ENCODE measurements around the gene IFIH1. TPM values are rescaled to one million over a fixed set of nuclear protein-coding genes. Genes with fewer than 3 reads are reported as not detected.

Gene IFIH1
- total RNA-seq, 1 experiment from 2014 or later = not detected

GRCh38 chr2:162232027-162232426 is 86.5 kb downstream of the IFIH1 start:
- DNase-seq = no peak
- no peaks in the 10 kb centered on the region for H3K27me3 ChIP-seq
- H3K9me3 ChIP-seq (replicated peaks) = no peaks in the 10 kb centered on the region
- no peaks in the 10 kb centered on the region for H3K4me1 ChIP-seq
- no peak overlapping the region for H3K4me3 ChIP-seq
- no peak overlapping the region for H3K27ac ChIP-seq
- H3K36me3 ChIP-seq = no peaks in the 10 kb centered on the region

GRCh38 chr2:162230761-162231160 is 87.7 kb downstream of the IFIH1 start:
- Histone ChIP-seq H3K36me3 (no peaks in the 10 kb centered on the region), H3K27ac (no peak overlapping the region), H3K9me3 (replicated peaks) (no peaks in the 10 kb centered on the region), H3K4me1 (no peaks in the 10 kb centered on the region), H3K4me3 (no peak overlapping the region), H3K27me3 (no peaks in the 10 kb centered on the region)
- DNase-seq = no peak

GRCh38 chr2:162226836-162227235 is 91.6 kb downstream of the IFIH1 start:
- Histone ChIP-seq H3K4me3 (no peak overlapping the region), H3K4me1 (no peaks in the 10 kb centered on the region), H3K9me3 (replicated peaks) (no peaks in the 10 kb centered on the region), H3K27ac (no peak overlapping the region), H3K36me3 (no peaks in the 10 kb centered on the region), H3K27me3 (no peaks in the 10 kb centered on the region)
- DNase-seq = no peak

GRCh38 chr2:162221064-162221463 is 97.4 kb downstream of the IFIH1 start:
- no peak overlapping the region for H3K27ac ChIP-seq
- no peaks in the 10 kb centered on the region for H3K36me3 ChIP-seq
- no peak overlapping the region for H3K4me3 ChIP-seq
- no peaks in the 10 kb centered on the region for H3K27me3 ChIP-seq
- H3K9me3 ChIP-seq (replicated peaks) = no peaks in the 10 kb centered on the region
- peak; percentile 38 to 73 for DNase-seq
- H3K4me1 ChIP-seq = no peaks in the 10 kb centered on the region

GRCh38 chr2:162220368-162220767 is 98.1 kb downstream of the IFIH1 start:
- no peaks in the 10 kb centered on the region for H3K27me3 ChIP-seq
- DNase-seq = no peak
- H3K9me3 ChIP-seq (replicated peaks) = no peaks in the 10 kb centered on the region
- no peak overlapping the region for H3K4me3 ChIP-seq
- no peak overlapping the region for H3K27ac ChIP-seq
- no peaks in the 10 kb centered on the region for H3K36me3 ChIP-seq
- no peaks in the 10 kb centered on the region for H3K4me1 ChIP-seq

- Histone ChIP-seq H3K27me3 (no peaks in the 10 kb centered on the region), H3K27ac (no peak overlapping the region), H3K36me3 (no peaks in the 10 kb centered on the region), H3K9me3 (replicated peaks) (no peaks in the 10 kb centered on the region), H3K4me3 (no peak overlapping the region), H3K4me1 (no peaks in the 10 kb centered on the region)
- DNase-seq = no peak
These were observed 99.1 kb downstream of the IFIH1 start for GRCh38 chr2:162219426-162219825.

GRCh38 chr2:162217598-162217997 is 100.9 kb downstream of the IFIH1 start:
- Histone ChIP-seq H3K27me3 (no peaks in the 10 kb centered on the region), H3K9me3 (replicated peaks) (no peaks in the 10 kb centered on the region), H3K36me3 (no peaks in the 10 kb centered on the region), H3K27ac (no peak overlapping the region), H3K4me1 (no peaks in the 10 kb centered on the region), H3K4me3 (no peak overlapping the region)
- no peak for DNase-seq

Other genes starting within 250 kb of the IFIH1 start
- 0.08 TPM in 1 of 2 replicates, not detected in the other for gene DPP4, start 244.5 kb downstream of the IFIH1 start, total RNA-seq (2014; rRNA removed; shearing (Covaris generic))
- not detected in 2 replicates for gene GCG, start 166.4 kb downstream of the IFIH1 start, total RNA-seq (2014; rRNA removed; shearing (Covaris generic))
- gene FAP, start 75.2 kb downstream of the IFIH1 start, total RNA-seq (2014; rRNA removed; shearing (Covaris generic)) = 1.1 and 3.6 TPM in 2 replicates
- 3.3 and 3.8 TPM in 2 replicates for gene GCA, start 25.4 kb upstream of the IFIH1 start, total RNA-seq (2014; rRNA removed; shearing (Covaris generic))